ENCODE measurements around the gene ACKR1. TPM values are rescaled to one million over a fixed set of nuclear protein-coding genes. Genes with fewer than 3 reads are reported as not detected.

ACKR1 gene
- total and polyA plus RNA-seq, 2 donors from 2014 or later: 3.4 to 142 TPM

GRCh38 chr1:159181328-159182024 lies 23.2 kb upstream of the ACKR1 start:
- DNase-seq (no peak), FAIRE-seq (no peak)
- H3K27me3 ChIP-seq (ENCODE audit: control insufficient read depth, insufficient read depth, low read length): no peaks in the 10 kb centered on the region
- no peaks in the 10 kb centered on the region for H3K9me3 ChIP-seq (ENCODE audit: control insufficient read depth in 2 of 3, insufficient read depth in 1 of 3, low read length in 3 of 3)
- H3K4me1 ChIP-seq (ENCODE audit: control insufficient read depth in 2 of 3, insufficient read depth in 2 of 3, low read depth in 1 of 3, low read length in 3 of 3): no peaks in the 10 kb centered on the region
- no peak overlapping the region for H3K4me3 ChIP-seq (ENCODE audit: low read length in 3 of 3)
- no peak overlapping the region for H3K9ac ChIP-seq (ENCODE audit: low read length in 3 of 3)
- H3K27ac ChIP-seq (ENCODE audit: low read depth in 2 of 2, low read length in 2 of 2): no peak overlapping the region
- intact Hi-C loops (cut with DNase I): no loop called here
- no peaks in the 10 kb centered on the region for H3K36me3 ChIP-seq (ENCODE audit: control insufficient read depth in 2 of 3, insufficient read depth in 3 of 3, low read length in 3 of 3)
- TF ChIP-seq CTCF (IDR thresholded peaks at IDR 0.05; ENCODE audit: borderline replicate concordance, extremely low read depth, insufficient read depth): no peak

- Histone ChIP-seq H3K9me3 (ENCODE audit: control insufficient read depth in 2 of 3, insufficient read depth in 1 of 3, low read length in 3 of 3) (no peaks in the 10 kb centered on the region), H3K9ac (ENCODE audit: low read length in 3 of 3) (no peak overlapping the region), H3K4me1 (ENCODE audit: control insufficient read depth in 2 of 3, insufficient read depth in 2 of 3, low read depth in 1 of 3, low read length in 3 of 3) (no peaks in the 10 kb centered on the region), H3K4me3 (ENCODE audit: low read length in 3 of 3) (no peak overlapping the region), H3K27me3 (ENCODE audit: control insufficient read depth, insufficient read depth, low read length) (peaks cover 11% of the 10 kb centered on the region), H3K36me3 (ENCODE audit: control insufficient read depth in 2 of 3, insufficient read depth in 3 of 3, low read length in 3 of 3) (no peaks in the 10 kb centered on the region), H3K27ac (ENCODE audit: low read depth in 2 of 2, low read length in 2 of 2) (no peak overlapping the region)
- no peak for TF ChIP-seq CTCF (IDR thresholded peaks at IDR 0.05; ENCODE audit: borderline replicate concordance, extremely low read depth, insufficient read depth)
- FAIRE-seq (no peak), DNase-seq (no peak)
- intact Hi-C loops (cut with DNase I): no loop called here
These were observed 20.5 kb upstream of the ACKR1 start for GRCh38 chr1:159184201-159184600.

- FAIRE-seq (no peak), DNase-seq (no peak)
- no peak for TF ChIP-seq CTCF (IDR thresholded peaks at IDR 0.05; ENCODE audit: borderline replicate concordance, extremely low read depth, insufficient read depth)
- Histone ChIP-seq H3K4me3 (ENCODE audit: low read length in 3 of 3) (no peak overlapping the region), H3K4me1 (ENCODE audit: control insufficient read depth in 2 of 3, insufficient read depth in 2 of 3, low read depth in 1 of 3, low read length in 3 of 3) (no peaks in the 10 kb centered on the region), H3K9ac (ENCODE audit: low read length in 3 of 3) (no peak overlapping the region), H3K9me3 (ENCODE audit: control insufficient read depth in 2 of 3, insufficient read depth in 1 of 3, low read length in 3 of 3) (no peaks in the 10 kb centered on the region), H3K36me3 (ENCODE audit: control insufficient read depth in 2 of 3, insufficient read depth in 3 of 3, low read length in 3 of 3) (no peaks in the 10 kb centered on the region), H3K27ac (ENCODE audit: low read depth in 2 of 2, low read length in 2 of 2) (no peak overlapping the region), H3K27me3 (ENCODE audit: control insufficient read depth, insufficient read depth, low read length) (peaks cover 11% of the 10 kb centered on the region)
- intact Hi-C loops (cut with DNase I): no loop called here
These were observed 19.6 kb upstream of the ACKR1 start for GRCh38 chr1:159185121-159185520.

- no peak for TF ChIP-seq CTCF (IDR thresholded peaks at IDR 0.05; ENCODE audit: borderline replicate concordance, extremely low read depth, insufficient read depth)
- Histone ChIP-seq H3K9me3 (ENCODE audit: control insufficient read depth in 2 of 3, insufficient read depth in 1 of 3, low read length in 3 of 3) (no peaks in the 10 kb centered on the region), H3K27me3 (ENCODE audit: control insufficient read depth, insufficient read depth, low read length) (peaks cover 11% of the 10 kb centered on the region), H3K27ac (ENCODE audit: low read depth in 2 of 2, low read length in 2 of 2) (no peak overlapping the region), H3K4me3 (ENCODE audit: low read length in 3 of 3) (no peak overlapping the region), H3K9ac (ENCODE audit: low read length in 3 of 3) (no peak overlapping the region), H3K4me1 (ENCODE audit: control insufficient read depth in 2 of 3, insufficient read depth in 2 of 3, low read depth in 1 of 3, low read length in 3 of 3) (no peaks in the 10 kb centered on the region), H3K36me3 (ENCODE audit: control insufficient read depth in 2 of 3, insufficient read depth in 3 of 3, low read length in 3 of 3) (no peaks in the 10 kb centered on the region)
- FAIRE-seq: no peak
- intact Hi-C loops (cut with DNase I): no loop called here
- DNase-seq: no peak
These were observed 17.6 kb upstream of the ACKR1 start for GRCh38 chr1:159187033-159187432.

All from kidney (tissue), 14 donors.